ENCODE data around the gene NID2. TPM values are rescaled to one million over a fixed set of nuclear protein-coding genes. Genes with fewer than 3 reads are reported as not detected.

The NID2 gene
- total RNA-seq, 2 experiments from 2014 or later, result 0.18 to 0.29 TPM

- no peak for ATAC-seq
- CTCF ChIA-PET, result no interaction called here
- H3K27me3 Mint-ChIP-seq (ENCODE audit: low read depth), result peaks cover 24% of the 10 kb centered on the region
- DNase-seq, result no peak
- no peak overlapping the region for H3K4me3 Mint-ChIP-seq
- H3K36me3 Mint-ChIP-seq (ENCODE audit: low read depth), result no peaks in the 10 kb centered on the region
- H3K27ac Mint-ChIP-seq, result no peak overlapping the region
- POLR2A ChIA-PET, result no interaction called here
- no peaks in the 10 kb centered on the region for H3K4me1 Mint-ChIP-seq (ENCODE audit: low read depth)
- H3K9me3 Mint-ChIP-seq (ENCODE audit: insufficient read depth), result no peaks in the 10 kb centered on the region
These were observed 25.9 kb upstream of the NID2 start for GRCh38 chr14:52094546-52095271.

- no peak for DNase-seq
- ChIA-PET POLR2A (no interaction called here), CTCF (no interaction called here)
- Mint-ChIP-seq H3K27ac (no peak overlapping the region), H3K36me3 (ENCODE audit: low read depth) (no peaks in the 10 kb centered on the region), H3K9me3 (ENCODE audit: insufficient read depth) (no peaks in the 10 kb centered on the region), H3K4me1 (ENCODE audit: low read depth) (no peaks in the 10 kb centered on the region), H3K27me3 (ENCODE audit: low read depth) (peaks cover 20% of the 10 kb centered on the region), H3K4me3 (no peak overlapping the region)
- ATAC-seq, result no peak
These were observed 23.1 kb upstream of the NID2 start for GRCh38 chr14:52091928-52092327.

GRCh38 chr14:52090936-52091335, 22.1 kb upstream of the NID2 start:
- ATAC-seq, result no peak
- Mint-ChIP-seq H3K9me3 (ENCODE audit: insufficient read depth) (no peaks in the 10 kb centered on the region), H3K4me3 (no peak overlapping the region), H3K36me3 (ENCODE audit: low read depth) (no peaks in the 10 kb centered on the region), H3K4me1 (ENCODE audit: low read depth) (no peaks in the 10 kb centered on the region), H3K27me3 (ENCODE audit: low read depth) (peaks cover 14% of the 10 kb centered on the region), H3K27ac (no peak overlapping the region)
- ChIA-PET CTCF (no interaction called here), POLR2A (no interaction called here)
- no peak for DNase-seq

- ChIA-PET CTCF (interaction anchor here (1.5 kb wide), 1 partner anchor 21 kb away, joined by 3 read pairs; the partner anchor contains the start of gene NID2), POLR2A (no interaction called here)
- H3K36me3 Mint-ChIP-seq (ENCODE audit: low read depth), result no peaks in the 10 kb centered on the region
- no peak overlapping the region for H3K4me3 Mint-ChIP-seq
- no peaks in the 10 kb centered on the region for H3K4me1 Mint-ChIP-seq (ENCODE audit: low read depth)
- H3K27ac Mint-ChIP-seq, result no peak overlapping the region
- DNase-seq (no peak), ATAC-seq (no peak)
- H3K9me3 Mint-ChIP-seq (ENCODE audit: insufficient read depth), result peaks cover 4% of the 10 kb centered on the region
- H3K27me3 Mint-ChIP-seq (ENCODE audit: low read depth), result peaks cover 18% of the 10 kb centered on the region
These were observed 20.4 kb upstream of the NID2 start for GRCh38 chr14:52089218-52089617.

GRCh38 chr14:52086711-52087110, 17.9 kb upstream of the NID2 start:
- DNase-seq (no peak), ATAC-seq (no peak)
- H3K36me3 Mint-ChIP-seq (ENCODE audit: low read depth), result no peaks in the 10 kb centered on the region
- H3K27me3 Mint-ChIP-seq (ENCODE audit: low read depth), result peaks cover 24% of the 10 kb centered on the region
- ChIA-PET POLR2A (no interaction called here), CTCF (no interaction called here)
- H3K9me3 Mint-ChIP-seq (ENCODE audit: insufficient read depth), result peaks cover 4% of the 10 kb centered on the region
- H3K27ac Mint-ChIP-seq, result no peak overlapping the region
- H3K4me3 Mint-ChIP-seq, result no peak overlapping the region
- H3K4me1 Mint-ChIP-seq (ENCODE audit: low read depth), result no peaks in the 10 kb centered on the region

- Mint-ChIP-seq H3K27ac (no peak overlapping the region), H3K9me3 (ENCODE audit: insufficient read depth) (peaks cover 4% of the 10 kb centered on the region), H3K36me3 (ENCODE audit: low read depth) (no peaks in the 10 kb centered on the region), H3K4me3 (no peak overlapping the region), H3K4me1 (ENCODE audit: low read depth) (no peaks in the 10 kb centered on the region), H3K27me3 (ENCODE audit: low read depth) (peaks cover 38% of the 10 kb centered on the region)
- ATAC-seq, result no peak
- no peak for DNase-seq
- ChIA-PET CTCF (interaction anchor here (1.0 kb wide), 1 partner anchor 12 kb away, joined by 3 read pairs; no protein-coding TSS in a partner anchor), POLR2A (no interaction called here)
These were observed 14.0 kb upstream of the NID2 start for GRCh38 chr14:52082903-52083302.

- peaks cover 40% of the 10 kb centered on the region for H3K27me3 Mint-ChIP-seq (ENCODE audit: low read depth)
- DNase-seq (no peak), ATAC-seq (no peak)
- peaks cover 4% of the 10 kb centered on the region for H3K9me3 Mint-ChIP-seq (ENCODE audit: insufficient read depth)
- H3K4me1 Mint-ChIP-seq (ENCODE audit: low read depth), result no peaks in the 10 kb centered on the region
- POLR2A ChIA-PET, result interaction anchor here (0.6 kb wide), 1 partner anchor 13 kb away, joined by 3 read pairs; the partner anchor contains the start of gene NID2
- no peaks in the 10 kb centered on the region for H3K36me3 Mint-ChIP-seq (ENCODE audit: low read depth)
- CTCF ChIA-PET, result interaction anchor here (2.0 kb wide), 1 partner anchor 10 kb away, joined by 6 read pairs; no protein-coding TSS in a partner anchor
- H3K4me3 Mint-ChIP-seq, result no peak overlapping the region
- H3K27ac Mint-ChIP-seq, result no peak overlapping the region
These were observed 13.1 kb upstream of the NID2 start for GRCh38 chr14:52081964-52082363.

GRCh38 chr14:52080808-52081755, 12.2 kb upstream of the NID2 start:
- no peak overlapping the region for H3K27ac Mint-ChIP-seq
- no peaks in the 10 kb centered on the region for H3K4me1 Mint-ChIP-seq (ENCODE audit: low read depth)
- ATAC-seq (no peak), DNase-seq (no peak)
- H3K27me3 Mint-ChIP-seq (ENCODE audit: low read depth), result peaks cover 43% of the 10 kb centered on the region
- H3K9me3 Mint-ChIP-seq (ENCODE audit: insufficient read depth), result peaks cover 4% of the 10 kb centered on the region
- POLR2A ChIA-PET, result no interaction called here
- H3K36me3 Mint-ChIP-seq (ENCODE audit: low read depth), result no peaks in the 10 kb centered on the region
- H3K4me3 Mint-ChIP-seq, result no peak overlapping the region
- CTCF ChIA-PET, result interaction anchor here (1.2 to 2.0 kb wide), 3 partner anchors 10 to 25 kb away, joined by 3 to 6 read pairs (median 5); partner anchors contain the start of gene NID2

GRCh38 chr14:52080158-52080800, 11.4 kb upstream of the NID2 start:
- ChIA-PET POLR2A (no interaction called here), CTCF (interaction anchor here (1.2 to 2.0 kb wide), 3 partner anchors 9 to 26 kb away, joined by 3 to 6 read pairs (median 5); partner anchors contain the start of gene NID2)
- Mint-ChIP-seq H3K9me3 (ENCODE audit: insufficient read depth) (peaks cover 4% of the 10 kb centered on the region), H3K36me3 (ENCODE audit: low read depth) (no peaks in the 10 kb centered on the region), H3K4me1 (ENCODE audit: low read depth) (no peaks in the 10 kb centered on the region), H3K27ac (no peak overlapping the region), H3K27me3 (ENCODE audit: low read depth) (peaks cover 44% of the 10 kb centered on the region), H3K4me3 (no peak overlapping the region)
- DNase-seq (no peak), ATAC-seq (no peak)

GRCh38 chr14:52079239-52079959, 10.5 kb upstream of the NID2 start:
- H3K27ac Mint-ChIP-seq, result no peak overlapping the region
- CTCF ChIA-PET, result interaction anchor here (0.5 to 1.7 kb wide), 3 partner anchors 10 to 68 kb away, joined by 3 to 5 read pairs (median 3); partner anchors contain the start of gene NID2
- peaks cover 42% of the 10 kb centered on the region for H3K27me3 Mint-ChIP-seq (ENCODE audit: low read depth)
- H3K4me1 Mint-ChIP-seq (ENCODE audit: low read depth), result no peaks in the 10 kb centered on the region
- no peaks in the 10 kb centered on the region for H3K36me3 Mint-ChIP-seq (ENCODE audit: low read depth)
- peaks cover 1% of the 10 kb centered on the region for H3K9me3 Mint-ChIP-seq (ENCODE audit: insufficient read depth)
- ATAC-seq (no peak), DNase-seq (no peak)
- POLR2A ChIA-PET, result no interaction called here
- H3K4me3 Mint-ChIP-seq, result no peak overlapping the region

- Mint-ChIP-seq H3K27ac (no peak overlapping the region), H3K4me1 (ENCODE audit: low read depth) (no peaks in the 10 kb centered on the region), H3K27me3 (ENCODE audit: low read depth) (peaks cover 40% of the 10 kb centered on the region), H3K4me3 (no peak overlapping the region), H3K9me3 (ENCODE audit: insufficient read depth) (no peaks in the 10 kb centered on the region), H3K36me3 (ENCODE audit: low read depth) (no peaks in the 10 kb centered on the region)
- no peak for DNase-seq
- ChIA-PET POLR2A (no interaction called here), CTCF (no interaction called here)
- no peak for ATAC-seq
These were observed 9.9 kb upstream of the NID2 start for GRCh38 chr14:52078721-52079120.

Measured in activated CD8-positive, alpha-beta T cell treated with anti-CD3 and anti-CD28 coated beads, Interleukin-2, amount 10 ng/mL, durations not matched to agents 7 days and 5 days (primary cell).